GM12801 (cell line): ENCODE data around the gene ENSA.

Experiments used
- CTCF ChIP-seq: IDR thresholded peaks from one replicate; pipeline ENCODE4 v1.5.1; 2011; ENCODE audit warnings: control low read depth; ENCODE audit not compliant: insufficient read length; ENCODE audit errors: extremely low read depth

Gene ENSA

GRCh38 chr1:150621497-150622302 is 7.7 kb downstream of the ENSA start:
- no peak for TF ChIP-seq CTCF

- TF ChIP-seq CTCF = no peak
Observed at GRCh38 chr1:150620919-150621318, 8.5 kb downstream of the ENSA start.

GRCh38 chr1:150619576-150620509 is 9.6 kb downstream of the ENSA start:
- TF ChIP-seq CTCF = no peak

- TF ChIP-seq CTCF = no peak
Observed at GRCh38 chr1:150615346-150616201, 13.8 kb downstream of the ENSA start.

GRCh38 chr1:150613061-150613920 is 16.1 kb downstream of the ENSA start:
- no peak for TF ChIP-seq CTCF

GRCh38 chr1:150612014-150612345 is 17.4 kb downstream of the ENSA start:
- no peak for TF ChIP-seq CTCF
